GM18951 (cell line): ENCODE results near the gene MYO5A.
"Not testable (repeated sequence)": the region's sequence is repeated elsewhere in the genome, so short reads cannot be mapped to it uniquely, and the experiment has no call there.

Experiments used
- POLR2A ChIP-seq: IDR thresholded peaks from 4 replicates; pipeline ENCODE4 v1.6.1; 2011; ENCODE audit warnings: mild to moderate bottlenecking; ENCODE audit not compliant: insufficient read length, insufficient read depth; ENCODE audit errors: extremely low read depth
- in situ Hi-C: fragments of 300-500 bp; cut with MboI; formaldehyde crosslinking; loops from one replicate; pipeline ENCODE4 v1.12.0; 2022; ENCODE audit warnings: low sequenced_read_pairs, mixed read lengths, inconsistent platforms; ENCODE audit not compliant: unreplicated experiment

MYO5A gene

DNA sequence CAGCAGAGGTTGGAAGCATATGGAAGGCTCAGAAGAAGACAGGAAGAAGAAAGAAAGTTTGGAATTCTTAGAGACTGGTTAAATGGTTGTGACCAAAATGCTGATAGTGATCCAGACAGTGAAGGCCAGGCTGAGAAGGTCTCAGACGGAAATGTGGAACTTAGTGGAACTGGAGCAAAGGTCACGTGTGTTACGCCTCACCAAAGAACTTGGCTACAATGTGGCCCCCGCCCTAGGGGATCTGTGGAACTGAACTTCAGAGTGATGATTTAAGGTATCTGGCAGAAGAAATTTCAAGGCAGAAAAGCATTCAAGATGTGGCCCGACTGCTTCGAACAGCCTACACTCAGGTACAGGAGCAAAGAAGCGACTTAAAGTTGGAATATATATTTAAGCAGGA, 83.1 kb downstream of the MYO5A start:
- in situ Hi-C loops = no loop called here
- TF ChIP-seq POLR2A = no peak

DNA sequence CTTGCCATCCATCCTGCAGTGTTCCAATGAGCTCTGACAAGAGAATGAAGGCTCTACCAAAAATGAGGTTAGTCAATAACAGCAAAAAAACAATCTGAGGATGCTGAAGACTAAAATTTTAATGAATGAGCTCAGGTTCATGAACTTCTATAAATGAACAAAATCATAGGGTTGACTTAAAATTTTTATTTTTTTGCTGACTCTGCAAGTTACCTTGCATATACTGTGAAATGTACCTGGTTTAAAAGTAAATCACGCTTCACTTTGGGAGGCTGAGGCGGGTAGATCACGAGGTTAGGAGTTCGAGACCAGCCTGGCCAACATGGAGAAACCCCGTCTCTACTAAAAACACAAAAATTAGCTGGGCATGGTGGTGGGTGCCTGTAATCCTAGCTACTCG, 85.5 kb downstream of the MYO5A start:
- in situ Hi-C loops = not testable (repeated sequence)

DNA sequence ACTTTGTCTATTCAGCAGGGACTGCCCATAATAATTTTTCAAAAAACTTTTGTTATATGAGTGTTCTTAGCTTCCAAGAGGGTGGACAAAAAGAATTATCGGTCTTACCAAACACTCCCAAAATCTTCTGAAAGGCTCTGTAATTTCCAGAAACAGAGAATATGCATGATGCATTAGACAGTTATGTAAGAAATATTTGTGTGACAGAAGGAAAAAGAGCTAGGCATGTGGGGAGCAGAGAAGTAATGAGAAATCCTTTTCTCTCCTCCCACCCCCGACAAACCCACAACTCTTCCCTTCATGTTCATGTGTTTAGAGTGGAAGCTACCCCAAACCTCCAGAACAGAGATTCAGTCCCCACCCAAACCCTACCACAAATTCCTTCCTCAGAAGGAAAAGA, 86.8 kb downstream of the MYO5A start:
- TF ChIP-seq POLR2A = no peak
- in situ Hi-C loops = no loop called here

DNA sequence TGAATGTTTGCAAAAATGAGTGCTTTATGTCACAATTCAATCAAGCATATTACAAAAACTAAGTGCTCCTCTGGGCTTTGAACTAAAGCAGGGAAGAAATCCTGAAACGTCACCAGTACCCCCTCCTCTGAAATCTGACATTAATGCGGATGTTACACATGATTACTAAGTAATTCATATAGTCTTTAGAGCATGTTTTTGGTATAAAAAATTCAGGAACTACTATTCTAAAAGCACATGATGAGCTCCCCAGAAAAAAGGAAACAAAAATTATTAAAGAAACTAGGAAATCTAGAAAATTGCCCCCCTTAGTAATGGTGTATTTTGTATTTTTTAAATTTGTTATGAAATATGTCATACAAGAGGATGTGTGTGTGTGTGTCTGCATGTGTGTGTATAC, 87.7 kb downstream of the MYO5A start:
- in situ Hi-C loops = no loop called here

DNA sequence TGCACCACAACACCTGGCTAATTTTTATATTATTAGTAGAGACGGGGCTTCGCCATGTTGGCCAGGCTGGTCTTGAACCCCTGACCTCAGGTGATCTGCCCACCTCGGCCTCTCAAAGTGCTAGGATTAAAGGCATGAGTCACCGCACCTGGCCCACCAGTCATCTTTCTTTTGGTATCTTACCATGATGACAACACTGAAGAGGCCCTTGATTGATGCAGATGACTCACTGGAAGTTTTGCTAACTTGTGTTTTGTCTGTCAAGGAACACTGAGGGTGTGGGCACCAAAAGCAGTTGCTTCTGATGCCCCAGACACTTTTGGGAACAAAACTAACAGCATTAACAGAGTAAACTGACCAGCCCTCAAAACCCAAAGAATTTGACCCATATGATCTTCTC, 88.3 kb downstream of the MYO5A start:
- in situ Hi-C loops = no loop called here
- TF ChIP-seq POLR2A = no peak

More for the DNA sequence above, 87.7 kb downstream of the MYO5A start:
- no peak for TF ChIP-seq POLR2A

DNA sequence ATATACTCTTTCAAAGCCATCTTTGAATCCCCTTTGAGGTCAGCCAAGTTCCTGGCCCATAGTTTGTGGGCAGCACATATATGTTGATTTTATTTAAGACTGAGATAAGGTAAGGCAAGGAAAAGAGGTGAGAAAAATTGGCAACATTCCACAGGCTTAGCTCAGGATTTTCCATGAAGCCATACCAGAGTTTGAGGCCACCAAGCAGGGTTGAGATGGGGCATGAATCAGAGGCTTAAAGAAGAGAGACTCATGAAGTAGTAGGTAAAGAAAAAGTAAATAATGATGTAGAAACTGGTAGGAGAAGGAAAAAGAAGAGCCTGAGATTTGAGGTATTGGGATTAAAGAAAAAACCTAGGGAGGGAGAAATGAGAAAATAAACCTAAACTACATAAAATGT, 89.2 kb downstream of the MYO5A start:
- in situ Hi-C loops = no loop called here
- TF ChIP-seq POLR2A = no peak

DNA sequence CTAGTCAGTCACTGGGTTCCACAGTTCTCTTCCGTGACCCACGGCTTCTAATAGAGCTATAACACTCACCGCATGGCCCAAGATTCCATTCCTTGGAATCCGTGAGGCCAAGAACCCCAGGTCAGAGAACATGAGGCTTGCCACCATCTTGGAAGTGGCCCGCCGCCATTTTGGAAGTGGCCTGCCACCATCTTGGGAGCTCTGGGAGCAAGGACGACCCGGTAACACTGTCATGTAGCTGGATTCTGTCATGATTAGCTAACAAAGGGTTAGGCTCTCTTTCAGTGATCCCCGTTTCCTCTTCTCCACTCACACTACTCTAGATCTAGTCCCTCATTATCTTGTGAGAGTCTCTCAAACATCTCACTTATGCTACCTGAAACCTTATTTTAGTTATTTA, 89.6 kb downstream of the MYO5A start:
- in situ Hi-C loops = not testable (repeated sequence)

DNA sequence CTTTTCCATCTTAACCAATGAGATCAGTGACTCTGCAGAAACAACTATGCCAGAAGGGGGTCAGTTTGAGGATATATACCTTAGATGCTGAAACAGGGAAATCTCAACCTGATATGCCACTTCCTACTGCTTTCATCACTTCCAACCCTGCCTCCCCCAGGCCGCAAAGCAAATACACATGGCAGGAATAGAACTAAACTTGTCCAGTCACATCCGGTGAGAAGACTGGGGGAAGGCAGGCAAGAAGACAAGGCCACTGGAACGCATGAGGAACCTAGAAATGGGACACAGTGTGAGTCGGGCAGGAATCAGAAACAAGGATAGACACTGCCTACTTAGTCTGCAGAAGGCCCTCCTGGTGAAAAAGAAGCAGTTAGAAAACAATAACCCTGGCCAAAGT, 90.6 kb downstream of the MYO5A start:
- in situ Hi-C loops = no loop called here

DNA sequence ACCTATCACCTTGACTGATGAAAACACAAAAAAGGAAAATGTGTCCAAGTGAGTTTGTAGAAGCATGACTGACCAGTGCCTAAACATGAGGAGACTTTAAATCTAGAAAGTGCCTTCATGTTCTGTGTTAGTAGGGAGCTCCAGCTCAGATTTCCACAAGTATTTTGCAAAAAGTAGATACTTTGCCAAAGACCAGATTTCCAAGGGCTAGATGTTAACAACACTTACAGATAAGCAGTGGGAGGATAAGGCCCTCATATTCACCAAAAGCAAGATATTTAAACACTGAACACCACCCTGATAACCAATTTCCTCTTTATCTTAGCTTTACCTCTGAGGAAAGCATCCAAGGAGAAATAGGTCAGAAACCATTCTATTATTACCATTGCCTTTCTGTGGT, 91.0 kb downstream of the MYO5A start:
- in situ Hi-C loops = no loop called here
- TF ChIP-seq POLR2A = no peak

More for the DNA sequence above, 90.6 kb downstream of the MYO5A start:
- TF ChIP-seq POLR2A = no peak

DNA sequence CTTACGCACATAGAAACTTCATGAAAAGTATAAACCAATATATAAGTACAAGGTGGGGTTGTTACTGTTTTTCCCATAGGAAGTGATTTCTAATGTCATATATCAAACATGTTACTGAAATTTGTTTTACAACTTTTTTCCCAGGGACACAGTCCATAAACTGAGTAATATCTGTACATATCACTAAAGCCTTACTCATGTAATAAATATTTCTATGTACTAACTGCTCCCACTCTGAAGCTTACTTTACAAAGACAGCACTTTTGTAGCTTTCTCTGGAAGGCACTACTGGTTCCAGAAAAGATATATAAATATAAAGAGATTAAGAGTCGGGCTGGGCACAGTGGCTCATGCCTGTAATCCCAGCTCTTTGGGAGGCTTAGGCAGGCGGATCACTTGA, 91.7 kb downstream of the MYO5A start:
- no peak for TF ChIP-seq POLR2A
- in situ Hi-C loops = no loop called here

DNA sequence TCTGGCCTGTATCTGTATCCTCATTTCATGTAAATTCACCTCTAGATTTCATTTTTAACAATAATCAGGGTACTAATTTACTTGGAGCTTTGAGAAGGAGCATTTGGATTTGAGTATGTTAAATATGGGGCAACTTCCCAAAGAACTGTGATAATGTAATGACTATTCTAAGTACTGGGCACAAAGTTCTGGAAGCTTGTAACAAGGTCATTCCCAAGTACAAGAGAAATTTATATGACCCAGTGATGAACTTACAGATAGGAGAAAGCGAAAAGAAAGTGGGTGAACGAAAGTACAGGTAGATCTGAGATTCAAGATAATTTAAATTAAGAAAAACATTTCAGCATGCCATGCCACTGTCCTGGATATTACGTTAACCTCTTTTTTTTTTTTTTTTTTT, 93.8 kb downstream of the MYO5A start:
- TF ChIP-seq POLR2A = no peak
- in situ Hi-C loops = no loop called here

DNA sequence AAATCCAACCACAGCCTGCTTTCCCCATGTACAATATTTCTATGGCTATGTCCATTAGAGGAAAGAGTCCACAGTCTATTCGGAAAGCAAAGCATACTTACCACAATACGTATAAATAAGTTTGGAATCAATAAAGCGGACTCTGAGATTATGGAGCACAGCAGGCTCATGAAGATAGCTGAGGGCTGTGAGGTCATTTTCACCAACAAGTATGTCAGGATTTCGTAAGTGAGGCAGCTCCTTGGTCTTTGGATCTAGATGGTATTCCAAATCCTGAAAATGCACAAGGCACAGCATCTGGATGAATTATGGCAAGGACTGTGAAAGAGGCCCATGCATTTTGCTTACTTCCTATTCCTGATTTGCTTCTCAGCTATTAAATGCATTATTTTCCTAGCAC, 100.4 kb downstream of the MYO5A start:
- TF ChIP-seq POLR2A = no peak
- in situ Hi-C loops = no loop called here

DNA sequence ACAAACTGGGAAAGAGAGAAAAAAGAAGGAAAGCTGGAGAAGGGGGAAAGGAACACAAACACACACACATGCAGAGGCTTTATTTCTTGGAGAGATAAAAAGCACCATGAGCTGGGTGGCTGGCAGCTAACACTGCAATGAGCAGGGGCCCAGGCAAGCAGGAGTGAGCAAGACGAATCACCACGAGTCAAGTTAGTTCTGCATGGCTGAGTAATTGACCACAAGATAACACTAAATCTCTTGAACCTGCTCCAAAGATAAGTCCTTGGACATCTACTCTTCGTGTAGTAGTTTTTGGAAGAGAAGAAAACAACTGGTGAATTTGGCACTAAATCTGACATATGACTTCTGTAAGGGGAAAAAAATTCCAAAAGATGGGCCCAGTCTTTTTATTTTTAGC, 100.9 kb downstream of the MYO5A start:
- in situ Hi-C loops = no loop called here
- no peak for TF ChIP-seq POLR2A

DNA sequence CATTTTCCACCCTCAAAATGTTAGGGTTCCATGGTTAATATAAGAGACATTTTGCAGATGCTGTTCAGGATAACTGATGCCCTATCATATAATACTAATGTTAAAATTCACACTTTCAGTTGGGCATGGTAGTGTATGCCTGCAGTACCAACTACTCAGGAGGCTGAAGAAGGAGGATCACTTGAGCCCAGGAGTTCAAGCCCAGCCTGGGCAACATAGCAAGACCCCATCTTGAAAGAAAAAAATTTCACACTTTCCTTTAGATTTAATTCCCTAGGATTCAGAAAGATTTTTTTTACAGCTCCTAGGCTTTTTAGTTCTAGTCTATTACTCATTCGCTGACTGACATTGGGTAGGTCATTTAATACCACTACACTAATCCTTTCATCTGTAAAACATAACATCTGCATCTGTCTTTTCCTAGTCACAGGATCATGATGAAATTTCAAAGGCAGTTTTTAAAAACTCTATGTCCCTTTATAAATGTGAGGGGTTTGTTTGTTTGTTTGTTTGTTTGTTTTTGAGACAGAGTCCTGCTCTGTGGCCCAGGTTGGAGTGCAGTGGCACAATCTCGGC, 103.7 kb downstream of the MYO5A start:
- in situ Hi-C loops = no loop called here

DNA sequence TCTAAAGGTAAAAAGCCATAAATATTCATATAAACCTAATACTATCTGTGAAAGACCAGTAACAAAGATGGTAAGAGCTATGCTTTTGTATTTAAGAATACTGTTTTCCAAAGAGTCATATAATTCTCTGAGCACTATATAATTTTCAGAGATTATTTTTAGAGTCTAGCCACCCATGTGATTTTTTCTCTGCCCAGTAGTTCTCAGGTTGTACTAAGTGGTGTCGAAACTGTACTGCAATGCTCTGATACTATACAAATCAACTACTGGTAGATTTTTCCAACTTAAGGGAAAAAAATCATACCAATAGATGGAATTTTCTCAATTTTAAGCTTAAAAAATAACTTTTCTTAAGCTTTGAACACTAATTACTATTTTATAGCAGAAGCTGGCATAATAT, 104.8 kb downstream of the MYO5A start:
- in situ Hi-C loops = no loop called here
- no peak for TF ChIP-seq POLR2A

More for the DNA sequence above, 103.7 kb downstream of the MYO5A start:
- TF ChIP-seq POLR2A = no peak
